Cardiac septum (tissue), 1 donor: ENCODE measurements around the gene ZSCAN5C. TPM values are rescaled to one million over a fixed set of nuclear protein-coding genes. Genes with fewer than 3 reads are reported as not detected.

Experiments used
- DNase-seq: peaks from one replicate; pipeline ENCODE4 v3.0.0-alpha.2; 2020; ENCODE audit warnings: low spot score
- intact Hi-C: fragments of 100-400 bp; cut with DNase I; formaldehyde crosslinking; loops from one replicate; pipeline ENCODE4 v1.14.0; 2022
- total RNA-seq: library from RNA; stranded (reverse); fragmentation: NEBNext Ultra II Directional; extraction: Animal tissue kit (Norgen Biotek cat#: 25700); gene quantifications from one replicate; pipeline ENCODE4 v1.2.1, GENCODE V29; 2021
- donor health status: DM: no; HTN: no; CAD: no.

ZSCAN5C gene
- total RNA-seq, 1 donor from 2014 or later: not detected

- intact Hi-C loops: loop anchor here (2.0 to 5.0 kb wide), 2 partner anchors 79 to 94 kb away; no protein-coding TSS in a partner anchor
- no peak for DNase-seq
Measured at GRCh38 chr19:56253737-56254136, 51.7 kb downstream of the ZSCAN5C start.

- intact Hi-C loops: no loop called here
- no peak for DNase-seq
Measured at GRCh38 chr19:56258272-56258671, 56.2 kb downstream of the ZSCAN5C start.

Other genes with a start within 250 kb of the ZSCAN5C start
- gene NLRP5, start 215.5 kb upstream of the ZSCAN5C start, total RNA-seq: not detected
- 29.5 TPM for gene ZNF787, start 81.0 kb upstream of the ZSCAN5C start, total RNA-seq
- 22.9 TPM for gene ZNF444, start 61.0 kb upstream of the ZSCAN5C start, total RNA-seq
- not detected for gene GALP, start 26.3 kb upstream of the ZSCAN5C start, total RNA-seq
- gene ZSCAN5B, start 4.5 kb upstream of the ZSCAN5C start, total RNA-seq: not detected
- not detected for gene EDDM13, start 70.5 kb downstream of the ZSCAN5C start, total RNA-seq
- 24.4 TPM for gene ZSCAN5A, start 112.6 kb downstream of the ZSCAN5C start, total RNA-seq
- 4.9 TPM for gene ZNF582, start 191.3 kb downstream of the ZSCAN5C start, total RNA-seq
- 7.3 TPM for gene ZNF583, start 202.1 kb downstream of the ZSCAN5C start, total RNA-seq